GM12878 (cell line): ENCODE data around the gene RNLS. TPM values are rescaled to one million over a fixed set of nuclear protein-coding genes. Genes with fewer than 3 reads are reported as not detected.

ENCODE experiments used
- ATAC-seq: fragments of 200-7000 bp; cut with Tn5 transposase; 3 replicates; pipeline ENCODE4 v1.9.1; 2020; ENCODE audit warnings: mild to moderate bottlenecking, moderate library complexity
- BruUV-seq: library from RNA; stranded (reverse); fragments of 400-500 nt; replicated peaks from 2 replicates; lab custom pipeline; 2021; lab: Mats Ljungman, UMichigan
- CTCF ChIA-PET: fragments of 300-600 bp; sonication (Branson Sonifier 250); formaldehyde crosslinking; extraction: SDS; loops from one replicate; lab custom pipeline; 2021; ENCODE audit warnings: inconsistent platforms; lab: Yijun Ruan, JAX
- POLR2A ChIA-PET: fragments of 350-600 bp; formaldehyde crosslinking; extraction: SDS; loops from one replicate; lab custom pipeline; 2021; ENCODE audit warnings: inconsistent platforms; lab: Charles Lee
- RAD21 ChIA-PET: fragments of 300-600 bp; sonication (Branson Sonifier 250); formaldehyde crosslinking; loops from one replicate; lab custom pipeline; 2023; ENCODE audit warnings: antibody characterized with exemption; ENCODE audit not compliant: unreplicated experiment; lab: Charles Lee
- SMC1A ChIA-PET: fragments of 300-600 bp; sonication (Branson Sonifier 250); formaldehyde crosslinking; loops from one replicate; lab custom pipeline; 2023; ENCODE audit not compliant: unreplicated experiment, uncharacterized antibody; lab: Charles Lee
- DNase-seq: peaks from one replicate; pipeline ENCODE4 v3.0.0-alpha.2; 2011; ENCODE audit warnings: low read depth, low spot score
- FAIRE-seq: peaks from 3 replicates; lab custom pipeline; 2011; peaks lifted over from hg19 to GRCh38; lab: Jason Lieb, UNC
- H2AFZ ChIP-seq: 2 replicates; pipeline ENCODE4 v1.6.0; 2011; ENCODE audit warnings: low read depth, low read length, control low read depth; ENCODE audit not compliant: control insufficient read depth
- H3K27ac ChIP-seq: 2 replicates; pipeline ENCODE4 v1.5.1; 2011; ENCODE audit warnings: control low read depth; ENCODE audit not compliant: control insufficient read depth, insufficient read depth
- H3K27me3 ChIP-seq, 2 experiments: replicated peaks in 1 of 2; 2 replicates each; pipeline versions ENCODE4 v1.6.0 to v1.6.1; 2011; ENCODE audit warnings: low read length in 1 of 2; ENCODE audit not compliant: control insufficient read depth in 2 of 2, insufficient read depth in 2 of 2
- H3K36me3 ChIP-seq, 2 experiments: 2 replicates each; pipeline ENCODE4 v1.5.1; 2011; ENCODE audit warnings: low read length in 1 of 2; ENCODE audit not compliant: control insufficient read depth in 2 of 2, insufficient read depth in 2 of 2
- H3K4me1 ChIP-seq: 2 replicates; pipeline ENCODE4 v1.6.1; 2011; ENCODE audit warnings: mild to moderate bottlenecking, low read length, moderate library complexity, mixed read lengths; ENCODE audit not compliant: control insufficient read depth, insufficient read depth
- H3K4me2 ChIP-seq: 2 replicates; pipeline ENCODE4 v1.6.0; 2011; ENCODE audit warnings: control low read depth; ENCODE audit not compliant: control insufficient read depth, insufficient read depth
- H3K4me3 ChIP-seq: fragments of 200-600 bp; sonication (generic); 2 replicates; pipeline ENCODE4 v1.5.1; 2016
- H3K79me2 ChIP-seq: 2 replicates; pipeline ENCODE4 v1.6.0; 2011; ENCODE audit warnings: low read length; ENCODE audit not compliant: control insufficient read depth, insufficient read depth
- H3K9ac ChIP-seq: 2 replicates; pipeline ENCODE4 v1.8.0; 2011; ENCODE audit warnings: low read length, control low read depth, mixed read lengths; ENCODE audit not compliant: control insufficient read depth, insufficient read depth
- H3K9me3 ChIP-seq: replicated peaks from 3 replicates; pipeline ENCODE4 v1.5.1; 2011; ENCODE audit warnings: mild to moderate bottlenecking, low read length; ENCODE audit not compliant: control insufficient read depth, insufficient read depth
- H4K20me1 ChIP-seq: 2 replicates; pipeline ENCODE4 v1.6.0; 2011; ENCODE audit not compliant: control insufficient read depth, insufficient read depth
- BACH1 ChIP-seq: fragments of 450-650 bp; IDR thresholded peaks from 2 replicates; pipeline ENCODE4 v1.6.1; 2017; ENCODE audit warnings: mild to moderate bottlenecking, borderline replicate concordance
- BRCA1 ChIP-seq: IDR thresholded peaks from 2 replicates; pipeline ENCODE4 v1.6.1; 2011; ENCODE audit warnings: low read depth, low read length, improper control_type of control experiment
- HDAC2 ChIP-seq: fragments of 200-600 bp; sonication (generic); IDR thresholded peaks from 2 replicates; pipeline ENCODE4 v1.6.1; 2017
- IKZF1 ChIP-seq: fragments of 450-650 bp; conservative IDR thresholded peaks from 2 replicates; pipeline ENCODE4 v1.6.1; 2017; ENCODE audit warnings: antibody characterized with exemption, mild to moderate bottlenecking
- KLF5 ChIP-seq: fragments of 450-650 bp; IDR thresholded peaks from 2 replicates; pipeline ENCODE4 v1.6.1; 2014; ENCODE audit warnings: mild to moderate bottlenecking; ENCODE audit not compliant: partially characterized antibody
- NFYA ChIP-seq: IDR thresholded peaks from 2 replicates; pipeline ENCODE4 v1.6.1; 2011; ENCODE audit warnings: low read depth, mild to moderate bottlenecking, low read length, improper control_type of control experiment, borderline replicate concordance
- TARDBP ChIP-seq: IDR thresholded peaks from 2 replicates; pipeline ENCODE4 v1.6.1; 2016; ENCODE audit warnings: borderline replicate concordance
- ZNF24 ChIP-seq: fragments of 450-650 bp; IDR thresholded peaks from 2 replicates; pipeline ENCODE4 v1.6.1; 2017; ENCODE audit warnings: antibody characterized with exemption, mild to moderate bottlenecking
- WGBS: methylation state at CpG from one replicate; pipeline ENCODE4 v1.1.6; 2016; ENCODE audit warnings: low lambda C conversion rate; ENCODE audit not compliant: insufficient replicate concordance, insufficient coverage; ENCODE audit errors: missing lambda C conversion rate; 5-methylcytosine and 5-hydroxymethylcytosine counted together
- in situ Hi-C: fragments of 300-500 bp; cut with MboI; formaldehyde crosslinking; loops from 9 replicates; pipeline ENCODE4 v1.14.3; 2018; ENCODE audit warnings: mixed read lengths
- intact Hi-C: fragments of 100-400 bp; cut with micrococcal nuclease; formaldehyde crosslinking; loops from one replicate; pipeline ENCODE4 v1.14.2; 2022; ENCODE audit not compliant: unreplicated experiment
- polyA plus RNA-seq, 11 experiments: library from polyadenylated mRNA; depleted of rRNA in 4 of 11; unstranded in 6 of 11; stranded (reverse) in 5 of 11; fragments of >200 nt; fragmentation: Nextera tagmentation in 4 of 11; fragmentation: Illumina TruSeq in 1 of 11; extraction: Ambion mirVana in 4 of 11; extraction: Trizol in 1 of 11; gene quantifications; 1 replicate in 1 of 11; 2 replicates in 10 of 11; pipeline versions ENCODE4 v1.2.1 to v1.2.3, GENCODE V29; 2011 to 2016; ENCODE audit warnings: inconsistent platforms in 2 of 11, missing spikeins in 2 of 11, low read depth in 1 of 11
- total RNA-seq, 4 experiments: library from RNA; depleted of rRNA in 3 of 4; stranded (reverse); fragments of >200 nt in 3 of 4; fragmentation: Illumina TruSeq in 1 of 4; extraction: Trizol in 1 of 4; gene quantifications; 2 replicates each; pipeline versions ENCODE4 v1.2.1 to v1.2.3, GENCODE V29; 2013 to 2021
- TF ChIP-seq, protein P1 (sequence below): IDR thresholded peaks from 2 replicates; pipeline ENCODE4 v1.6.1; 2012; ENCODE audit warnings: low read depth, low read length, improper control_type of control experiment

The RNLS gene
- total and polyA plus RNA-seq, 10 of the 15 experiments (the other 5 are each of a cell fraction or from before 2014, with no cell fraction given), result 3.4 to 6.7 (median 4.6) TPM

DNA sequence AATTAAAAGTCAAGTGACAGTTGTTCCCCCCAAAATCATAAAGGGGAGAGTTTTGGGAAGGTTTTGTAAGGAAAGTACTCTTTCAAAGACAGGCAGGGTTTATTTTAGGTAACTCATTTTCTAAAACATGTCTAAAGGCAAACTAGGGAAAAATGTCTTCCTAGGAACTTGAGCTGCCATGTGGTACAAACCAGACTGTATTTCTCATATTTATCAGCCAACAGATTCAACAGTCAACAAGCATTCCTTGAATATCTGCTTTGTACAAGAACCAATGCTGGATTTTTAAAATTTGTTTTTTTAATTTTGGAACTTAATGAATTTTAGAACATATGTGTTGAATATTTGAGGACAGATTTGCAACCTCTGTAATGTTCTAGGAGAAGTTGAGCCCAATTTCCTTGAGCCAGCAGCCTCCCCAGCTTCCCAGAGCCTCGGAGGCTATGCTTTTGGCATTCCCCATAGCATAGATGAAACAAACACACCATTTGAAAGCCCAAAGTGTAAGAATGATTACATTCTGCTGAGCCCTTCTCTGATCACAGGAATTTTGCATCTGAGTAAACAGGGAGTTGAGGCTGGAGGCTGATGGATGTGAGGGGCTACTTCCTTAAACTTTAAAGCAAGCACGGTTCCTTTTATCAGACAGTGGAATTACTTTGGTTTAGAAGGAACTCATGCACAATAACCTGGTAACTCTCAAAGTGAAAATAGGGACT, 345.1 kb downstream of the RNLS start:
- ATAC-seq (no peak), FAIRE-seq (no peak), DNase-seq (no peak)
- no peaks in the 10 kb centered on the region for H3K36me3 ChIP-seq
- no peak overlapping the region for H3K9ac ChIP-seq
- 98% methylated on average over 2 of the region's 2 CpGs for WGBS
- H3K79me2 ChIP-seq, result no peaks in the 10 kb centered on the region
- in situ Hi-C loops, result no loop called here
- H3K4me3 ChIP-seq, result no peak overlapping the region; the same call in 1 of the 2 replicates
- intact Hi-C loops, result no loop called here
- H3K9me3 ChIP-seq, result no peaks in the 10 kb centered on the region
- CTCF ChIA-PET, result no interaction called here
- H3K27me3 ChIP-seq, result no peaks in the 10 kb centered on the region
- H2AFZ ChIP-seq, result no peak overlapping the region
- H4K20me1 ChIP-seq, result no peaks in the 10 kb centered on the region
- no peak for TF ChIP-seq HDAC2
- no peak for TF ChIP-seq TARDBP
- TF ChIP-seq IKZF1, result no peak
- no peak for TF ChIP-seq ZNF24
- TF ChIP-seq NFYA, result no peak
- no peak for TF ChIP-seq KLF5
- TF ChIP-seq BACH1, result no peak
- TF ChIP-seq, protein P1, sequence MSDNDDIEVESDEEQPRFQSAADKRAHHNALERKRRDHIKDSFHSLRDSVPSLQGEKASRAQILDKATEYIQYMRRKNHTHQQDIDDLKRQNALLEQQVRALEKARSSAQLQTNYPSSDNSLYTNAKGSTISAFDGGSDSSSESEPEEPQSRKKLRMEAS, result no peak
- TF ChIP-seq BRCA1, result no peak
- POLR2A ChIA-PET, result no interaction called here
- SMC1A ChIA-PET, result interaction anchor here (1.3 to 1.6 kb wide), 2 partner anchors 9 to 16 kb away, joined by 4 to 6 read pairs; no protein-coding TSS in a partner anchor
- no TSS peak for BruUV-seq
- H3K4me1 ChIP-seq, result no peaks in the 10 kb centered on the region
- RAD21 ChIA-PET, result no interaction called here
- H3K27ac ChIP-seq, result no peak overlapping the region
- H3K4me2 ChIP-seq, result no peak overlapping the region
